Activated B cell treated with CpG ODN at 0.5 μM for 24 hours (primary cell): ENCODE data around the gene ALPK1. TPM values are rescaled to one million over a fixed set of nuclear protein-coding genes. Genes with fewer than 3 reads are reported as not detected.
A peak's percentile ranks its signal among the peaks of the same experiment; 100 is the strongest.

ENCODE experiments used
- ATAC-seq: fragments of 200-7000 bp; cut with Tn5 transposase; one replicate; pipeline ENCODE4 v1.10.0; 2021; ENCODE audit warnings: low read depth, mild to moderate bottlenecking, moderate library complexity
- CTCF ChIA-PET: fragments of 350-600 bp; sonication (Branson Sonifier 250); formaldehyde crosslinking; loops from one replicate; lab custom pipeline; 2021; ENCODE audit warnings: antibody characterized with exemption; lab: Charles Lee
- POLR2A ChIA-PET: fragments of 350-600 bp; sonication (Branson Sonifier 250); formaldehyde crosslinking; loops from one replicate; lab custom pipeline; 2021; ENCODE audit warnings: antibody characterized with exemption; lab: Charles Lee
- DNase-seq: peaks from one replicate; pipeline ENCODE4 v3.0.0; 2022
- H3K27ac Mint-ChIP-seq: one replicate; pipeline ENCODE4 v1.8.0; 2020; ENCODE audit warnings: mixed read lengths
- H3K27me3 Mint-ChIP-seq: one replicate; pipeline ENCODE4 v1.8.0; 2021; ENCODE audit warnings: mixed read lengths
- H3K36me3 Mint-ChIP-seq: one replicate; pipeline ENCODE4 v1.8.0; 2021; ENCODE audit warnings: low read depth, mixed read lengths
- H3K4me1 Mint-ChIP-seq: one replicate; pipeline ENCODE4 v1.8.0; 2021; ENCODE audit warnings: mixed read lengths
- H3K4me3 Mint-ChIP-seq: one replicate; pipeline ENCODE4 v1.8.0; 2020; ENCODE audit warnings: mild to moderate bottlenecking, mixed read lengths
- H3K9me3 Mint-ChIP-seq: one replicate; pipeline ENCODE4 v1.8.0; 2020; ENCODE audit warnings: mixed read lengths
- CTCF ChIP-seq: fragments of 200-600 bp; IDR thresholded peaks from one replicate; pipeline ENCODE4 v1.8.0; 2022; ENCODE audit warnings: antibody characterized with exemption, mild to moderate bottlenecking
- intact Hi-C: fragments of 100-400 bp; cut with micrococcal nuclease; formaldehyde crosslinking; loops from one replicate; pipeline ENCODE4 v1.15.1; 2024
- total RNA-seq: library from RNA; stranded (reverse); gene quantifications from 2 replicates; pipeline ENCODE4 v1.2.3, GENCODE V29; 2022

Gene ALPK1
- total RNA-seq, 1 donor from 2014 or later, result 26.7 TPM

GRCh38 chr4:112257098-112257497 is 40.1 kb upstream of the ALPK1 start:
- ATAC-seq, result no peak
- Mint-ChIP-seq H3K27ac (no peak overlapping the region), H3K4me3 (no peak overlapping the region), H3K36me3 (peaks cover 28% of the 10 kb centered on the region), H3K9me3 (no peaks in the 10 kb centered on the region), H3K4me1 (peaks cover 5% of the 10 kb centered on the region), H3K27me3 (no peaks in the 10 kb centered on the region)
- intact Hi-C loops, result no loop called here
- no peak for DNase-seq
- ChIA-PET POLR2A (no interaction called here), CTCF (interaction anchor here (1.0 to 1.3 kb wide), 2 partner anchors 15 to 42 kb away, joined by 3 to 4 read pairs; no protein-coding TSS in a partner anchor)
- TF ChIP-seq CTCF, result no peak

DNA sequence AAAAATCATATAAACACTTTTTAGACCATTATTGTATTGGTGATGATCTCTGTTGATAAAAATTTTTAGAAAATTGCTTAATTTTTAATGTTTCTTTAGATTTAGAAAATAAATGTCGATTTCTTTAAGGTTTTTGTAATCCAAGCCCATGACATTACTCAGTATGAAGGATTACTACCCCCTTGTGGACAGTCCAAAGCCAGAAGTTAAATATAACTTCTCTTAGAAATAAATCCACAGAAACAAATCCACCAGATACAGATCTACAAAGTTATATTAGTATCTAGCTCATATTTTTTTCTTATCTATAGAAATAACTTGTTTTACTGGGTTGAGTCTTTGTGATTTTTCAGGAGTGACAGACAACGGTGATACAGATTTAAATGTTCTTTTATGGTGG is 30.3 kb upstream of the ALPK1 start:
- ChIA-PET POLR2A (interaction anchor here (1.0 kb wide), 1 partner anchor 18 kb away, joined by 3 read pairs; no protein-coding TSS in a partner anchor), CTCF (interaction anchor here (0.7 to 2.0 kb wide), 6 partner anchors 13 to 167 kb away, joined by 3 to 9 read pairs (median 6); no protein-coding TSS in a partner anchor)
- Mint-ChIP-seq H3K4me1 (peaks cover 2% of the 10 kb centered on the region), H3K27ac (no peak overlapping the region), H3K9me3 (no peaks in the 10 kb centered on the region), H3K4me3 (no peak overlapping the region), H3K27me3 (no peaks in the 10 kb centered on the region), H3K36me3 (peaks cover 35% of the 10 kb centered on the region)
- ATAC-seq (no peak), DNase-seq (no peak)
- intact Hi-C loops, result loop anchor here (1.0 to 5.0 kb wide), 4 partner anchors 18 to 167 kb away; partner anchors contain the start of genes AP1AR and TIFA
- no peak for TF ChIP-seq CTCF

- intact Hi-C loops, result no loop called here
Observed at GRCh38 chr4:112270051-112270450, 27.1 kb upstream of the ALPK1 start.

DNA sequence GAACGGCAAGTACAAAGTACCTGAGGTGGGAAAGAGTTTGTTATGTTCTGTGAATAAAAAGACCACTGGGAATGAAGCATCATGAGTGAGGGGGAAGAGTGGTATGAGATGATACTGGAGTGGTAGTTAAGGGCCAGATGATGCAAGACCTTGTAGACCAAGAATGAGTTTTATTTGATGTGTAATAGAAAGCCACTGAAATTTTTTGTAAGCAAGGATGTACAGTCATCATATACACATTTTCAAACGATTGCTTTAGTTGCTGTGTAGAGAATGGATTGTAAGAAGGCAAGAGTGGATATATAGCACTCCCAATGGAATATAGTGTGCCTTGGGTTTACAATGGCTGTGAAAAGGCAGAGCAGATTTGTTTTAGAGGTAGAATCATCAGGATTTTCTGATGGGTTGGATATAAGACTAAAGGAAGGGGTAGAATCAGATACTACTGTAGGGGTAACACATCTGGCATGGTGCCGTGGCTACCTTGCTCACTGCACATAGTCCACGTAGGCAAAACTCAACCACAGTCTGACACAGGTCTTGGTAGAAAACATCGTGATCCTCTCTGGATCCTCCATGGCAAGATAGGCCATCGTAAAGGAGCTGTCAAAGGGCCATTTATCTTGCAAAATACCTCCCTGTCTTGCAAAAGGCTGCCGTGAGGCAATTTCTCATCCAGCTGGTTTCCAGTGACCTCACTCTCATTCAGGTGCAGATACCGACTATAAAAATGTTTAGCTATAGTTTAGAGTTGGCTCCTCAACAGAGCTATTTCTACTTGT is 26.3 kb upstream of the ALPK1 start:
- Mint-ChIP-seq H3K4me1 (peaks cover 14% of the 10 kb centered on the region), H3K36me3 (peaks cover 41% of the 10 kb centered on the region), H3K9me3 (no peaks in the 10 kb centered on the region), H3K4me3 (no peak overlapping the region), H3K27ac (no peak overlapping the region), H3K27me3 (no peaks in the 10 kb centered on the region)
- CTCF ChIA-PET, result no interaction called here
- TF ChIP-seq CTCF, result no peak
- intact Hi-C loops, result no loop called here
- no peak for ATAC-seq
- no peak for DNase-seq
- POLR2A ChIA-PET, result interaction anchor here (1.0 to 1.8 kb wide), 2 partner anchors 9 to 15 kb away, joined by 5 to 7 read pairs; partner anchors contain the start of gene TIFA

More at GRCh38 chr4:112270051-112270450, 27.1 kb upstream of the ALPK1 start:
- ChIA-PET CTCF (no interaction called here), POLR2A (no interaction called here)
- peaks cover 14% of the 10 kb centered on the region for H3K4me1 Mint-ChIP-seq
- H3K4me3 Mint-ChIP-seq, result no peak overlapping the region
- no peaks in the 10 kb centered on the region for H3K9me3 Mint-ChIP-seq
- TF ChIP-seq CTCF, result no peak
- ATAC-seq, result no peak
- no peak for DNase-seq
- no peaks in the 10 kb centered on the region for H3K27me3 Mint-ChIP-seq
- peaks cover 38% of the 10 kb centered on the region for H3K36me3 Mint-ChIP-seq
- H3K27ac Mint-ChIP-seq, result no peak overlapping the region

DNA sequence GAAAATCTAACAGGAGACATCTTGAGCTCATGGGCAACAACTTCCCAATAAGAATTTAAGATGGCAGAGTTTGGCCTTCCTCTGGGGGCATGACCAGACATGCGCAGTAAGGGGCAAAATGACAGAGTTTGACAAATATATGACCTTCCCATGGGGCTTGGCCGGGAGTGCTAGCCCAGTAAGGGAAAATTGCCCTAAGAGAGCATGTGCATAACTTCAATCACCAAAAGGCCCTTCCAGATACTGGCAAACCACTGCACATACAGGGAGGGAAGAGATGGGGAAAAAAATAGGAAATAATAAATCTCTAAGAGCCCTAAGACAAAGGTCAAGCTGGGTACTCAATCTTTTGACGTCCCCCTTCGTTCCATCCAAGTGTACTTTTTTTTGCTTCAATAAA is 24.9 kb upstream of the ALPK1 start:
- ATAC-seq (no peak), DNase-seq (no peak)
- ChIA-PET CTCF (interaction anchor here (0.6 to 1.1 kb wide), 2 partner anchors 21 to 50 kb away, joined by 3 read pairs; no protein-coding TSS in a partner anchor), POLR2A (interaction anchor here (1.0 to 1.8 kb wide), 2 partner anchors 12 to 14 kb away, joined by 3 to 7 read pairs; partner anchors contain the start of gene TIFA)
- Mint-ChIP-seq H3K4me3 (no peak overlapping the region), H3K27ac (peak overlapping the region; percentile 13), H3K4me1 (peaks cover 22% of the 10 kb centered on the region), H3K27me3 (no peaks in the 10 kb centered on the region), H3K36me3 (peaks cover 47% of the 10 kb centered on the region), H3K9me3 (no peaks in the 10 kb centered on the region)
- intact Hi-C loops, result no loop called here
- no peak for TF ChIP-seq CTCF
